ENCODE data around the gene SERPIND1. TPM values are rescaled to one million over a fixed set of nuclear protein-coding genes. Genes with fewer than 3 reads are reported as not detected.
"Not testable (repeated sequence)": the region's sequence is repeated elsewhere in the genome, so short reads cannot be mapped to it uniquely, and the experiment has no call there.

SERPIND1 gene
- polyA plus RNA-seq, 3 donors from 2014 or later = 0.43 TPM; not detected in 2

GRCh38 chr22:20752104-20752741, 21.7 kb upstream of the SERPIND1 start:
- Mint-ChIP-seq H3K36me3 (peaks cover 5 to 34% (median 14%) of the 10 kb centered on the region in 3 donors), H3K27ac (no peak overlapping the region), H3K4me1 (peaks cover 13 to 17% of the 10 kb centered on the region in 2 donors), H3K9me3 (no peaks in the 10 kb centered on the region), H3K4me3 (no peak overlapping the region), H3K27me3 (ENCODE audit: low read depth in 3 of 3) (peaks cover 0 to 7% (median 3%) of the 10 kb centered on the region in 3 donors)
- no peak for DNase-seq

GRCh38 chr22:20752873-20753272, 21.0 kb upstream of the SERPIND1 start:
- Mint-ChIP-seq H3K9me3 (no peaks in the 10 kb centered on the region), H3K27ac (peak overlapping the region in 1 of 6 donors; percentile 0), H3K4me3 (no peak overlapping the region), H3K36me3 (peaks cover 8 to 37% (median 14%) of the 10 kb centered on the region in 3 donors), H3K4me1 (peaks cover 13 to 17% of the 10 kb centered on the region in 2 donors), H3K27me3 (ENCODE audit: low read depth in 3 of 3) (peaks cover 0 to 11% (median 3%) of the 10 kb centered on the region in 3 donors)
- DNase-seq = no peak

GRCh38 chr22:20756846-20757245, 17.1 kb upstream of the SERPIND1 start:
- Mint-ChIP-seq H3K9me3 (no peaks in the 10 kb centered on the region), H3K4me3 (no peak overlapping the region), H3K27ac (no peak overlapping the region), H3K27me3 (ENCODE audit: low read depth in 3 of 3) (peaks cover 0 to 8% (median 3%) of the 10 kb centered on the region in 3 donors), H3K4me1 (no peaks in the 10 kb centered on the region), H3K36me3 (peaks cover 19 to 42% (median 25%) of the 10 kb centered on the region in 3 donors)
- DNase-seq = no peak

GRCh38 chr22:20758688-20759087, 15.2 kb upstream of the SERPIND1 start:
- Mint-ChIP-seq H3K36me3 (peaks cover 23 to 48% (median 23%) of the 10 kb centered on the region in 3 donors), H3K9me3 (no peaks in the 10 kb centered on the region), H3K4me3 (no peak overlapping the region), H3K4me1 (no peaks in the 10 kb centered on the region), H3K27ac (no peak overlapping the region), H3K27me3 (ENCODE audit: low read depth in 3 of 3) (peaks cover 0 to 8% (median 3%) of the 10 kb centered on the region in 3 donors)
- no peak for DNase-seq

GRCh38 chr22:20760084-20760483, 13.8 kb upstream of the SERPIND1 start:
- Mint-ChIP-seq H3K9me3 (no peaks in the 10 kb centered on the region), H3K27ac (no peak overlapping the region), H3K4me1 (no peaks in the 10 kb centered on the region)

GRCh38 chr22:20761536-20761935, 12.4 kb upstream of the SERPIND1 start:
- no peak for DNase-seq
- H3K27ac Mint-ChIP-seq = peak overlapping the region in 1 of 6 donors; percentile 34
- H3K27me3 Mint-ChIP-seq (ENCODE audit: low read depth in 3 of 3) = peaks cover 0 to 9% (median 0%) of the 10 kb centered on the region in 3 donors
- H3K36me3 Mint-ChIP-seq = peaks cover 24 to 64% (median 34%) of the 10 kb centered on the region in 3 donors
- peaks cover 4 to 7% of the 10 kb centered on the region in 2 donors for H3K4me1 Mint-ChIP-seq
- H3K4me3 Mint-ChIP-seq = no peak overlapping the region
- H3K9me3 Mint-ChIP-seq = no peaks in the 10 kb centered on the region

More at GRCh38 chr22:20760084-20760483, 13.8 kb upstream of the SERPIND1 start:
- Mint-ChIP-seq H3K4me3 (no peak overlapping the region), H3K36me3 (peaks cover 24 to 57% (median 34%) of the 10 kb centered on the region in 3 donors), H3K27me3 (ENCODE audit: low read depth in 3 of 3) (peaks cover 0 to 6% (median 3%) of the 10 kb centered on the region in 3 donors)
- no peak for DNase-seq

GRCh38 chr22:20762233-20762796, 11.6 kb upstream of the SERPIND1 start:
- peaks cover 24 to 59% (median 29%) of the 10 kb centered on the region in 3 donors for H3K36me3 Mint-ChIP-seq
- H3K4me1 Mint-ChIP-seq = peaks cover 4 to 7% of the 10 kb centered on the region in 2 donors
- no peaks in the 10 kb centered on the region for H3K9me3 Mint-ChIP-seq
- DNase-seq = no peak
- no peak overlapping the region for H3K4me3 Mint-ChIP-seq
- H3K27ac Mint-ChIP-seq = no peak overlapping the region
- H3K27me3 Mint-ChIP-seq (ENCODE audit: low read depth in 3 of 3) = peaks cover 0 to 9% (median 0%) of the 10 kb centered on the region in 3 donors

GRCh38 chr22:20763630-20764470, 10.1 kb upstream of the SERPIND1 start:
- no peak overlapping the region for H3K4me3 Mint-ChIP-seq
- H3K27ac Mint-ChIP-seq = no peak overlapping the region
- H3K9me3 Mint-ChIP-seq = no peaks in the 10 kb centered on the region
- H3K4me1 Mint-ChIP-seq = peaks cover 11 to 17% of the 10 kb centered on the region in 2 donors
- H3K27me3 Mint-ChIP-seq (ENCODE audit: low read depth in 3 of 3) = peaks cover 0 to 3% (median 0%) of the 10 kb centered on the region in 3 donors
- H3K36me3 Mint-ChIP-seq = peaks cover 25 to 50% (median 27%) of the 10 kb centered on the region in 3 donors
- no peak for DNase-seq

- Mint-ChIP-seq H3K9me3 (no peaks in the 10 kb centered on the region), H3K27ac (peak overlapping the region in 1 of 6 donors; percentile 34), H3K4me3 (peak overlapping the region in 1 of 5 donors; percentile 31), H3K4me1 (peaks cover 16 to 22% of the 10 kb centered on the region in 2 donors), H3K27me3 (ENCODE audit: low read depth in 3 of 3) (peaks cover 0 to 3% (median 0%) of the 10 kb centered on the region in 3 donors), H3K36me3 (peaks cover 25 to 50% (median 29%) of the 10 kb centered on the region in 3 donors)
- no peak for DNase-seq
Observed at GRCh38 chr22:20764471-20764720, 9.5 kb upstream of the SERPIND1 start.

GRCh38 chr22:20764729-20765128, 9.2 kb upstream of the SERPIND1 start:
- H3K4me3 Mint-ChIP-seq = no peak overlapping the region
- peak overlapping the region in 1 of 6 donors; percentile 34 for H3K27ac Mint-ChIP-seq
- no peak for DNase-seq
- H3K9me3 Mint-ChIP-seq = no peaks in the 10 kb centered on the region
- peaks cover 25 to 49% (median 29%) of the 10 kb centered on the region in 3 donors for H3K36me3 Mint-ChIP-seq
- peaks cover 17 to 25% of the 10 kb centered on the region in 2 donors for H3K4me1 Mint-ChIP-seq
- peaks cover 0 to 3% (median 0%) of the 10 kb centered on the region in 3 donors for H3K27me3 Mint-ChIP-seq (ENCODE audit: low read depth in 3 of 3)

- Mint-ChIP-seq H3K36me3 (peaks cover 19 to 40% (median 26%) of the 10 kb centered on the region in 3 donors), H3K27ac (peak overlapping the region in 1 of 6 donors; percentile 47)
- DNase-seq = no peak
Observed at GRCh38 chr22:20765938-20766337, 8.0 kb upstream of the SERPIND1 start.

GRCh38 chr22:20766530-20766929, 7.4 kb upstream of the SERPIND1 start:
- Mint-ChIP-seq H3K4me1 (peaks cover 19 to 28% of the 10 kb centered on the region in 2 donors), H3K36me3 (peaks cover 18 to 34% (median 20%) of the 10 kb centered on the region in 3 donors), H3K9me3 (no peaks in the 10 kb centered on the region), H3K4me3 (no peak overlapping the region), H3K27ac (no peak overlapping the region), H3K27me3 (ENCODE audit: low read depth in 3 of 3) (peaks cover 0 to 3% (median 0%) of the 10 kb centered on the region in 3 donors)
- DNase-seq = no peak

More at GRCh38 chr22:20765938-20766337, 8.0 kb upstream of the SERPIND1 start:
- Mint-ChIP-seq H3K9me3 (no peaks in the 10 kb centered on the region), H3K27me3 (ENCODE audit: low read depth in 3 of 3) (peaks cover 0 to 3% (median 0%) of the 10 kb centered on the region in 3 donors), H3K4me1 (peaks cover 19 to 28% of the 10 kb centered on the region in 2 donors), H3K4me3 (no peak overlapping the region)

- peak overlapping the region in 1 of 5 donors; percentile 48 for H3K4me3 Mint-ChIP-seq
- H3K9me3 Mint-ChIP-seq; DNase-seq; H3K27me3 Mint-ChIP-seq (ENCODE audit: low read depth in 3 of 3): not testable (repeated sequence)
- H3K36me3 Mint-ChIP-seq = peaks cover 8 to 16% (median 10%) of the 10 kb centered on the region in 3 donors
- H3K4me1 Mint-ChIP-seq = peaks cover 22 to 28% of the 10 kb centered on the region in 2 donors
- peak overlapping the region in 4 of 6 donors; percentile 70 to 90 (median 80) for H3K27ac Mint-ChIP-seq
Observed at GRCh38 chr22:20769496-20769826, 4.5 kb upstream of the SERPIND1 start.

Measured in immature natural killer cell (primary cell).